Fibroblast of lung (primary cell): ENCODE data around the gene PARP8.

Source experiments
- EZH2 ChIP-seq: IDR thresholded peaks from 2 replicates; pipeline ENCODE4 v1.5.1; 2012; ENCODE audit warnings: low read length, control low read depth, mild to moderate bottlenecking; ENCODE audit errors: missing control alignments
- TF ChIP-seq, protein P1 (sequence below), 2 donors: IDR thresholded peaks in 1 of 2; conservative IDR thresholded peaks in 1 of 2; 1 replicate in 1 of 2; 2 replicates in 1 of 2; pipeline ENCODE4 v1.5.1; 2011 to 2012; ENCODE audit warnings: low read length in 2 of 2, control low read depth in 1 of 2, inconsistent platforms in 1 of 2, low read depth in 1 of 2, mild to moderate bottlenecking in 1 of 2

DNA sequence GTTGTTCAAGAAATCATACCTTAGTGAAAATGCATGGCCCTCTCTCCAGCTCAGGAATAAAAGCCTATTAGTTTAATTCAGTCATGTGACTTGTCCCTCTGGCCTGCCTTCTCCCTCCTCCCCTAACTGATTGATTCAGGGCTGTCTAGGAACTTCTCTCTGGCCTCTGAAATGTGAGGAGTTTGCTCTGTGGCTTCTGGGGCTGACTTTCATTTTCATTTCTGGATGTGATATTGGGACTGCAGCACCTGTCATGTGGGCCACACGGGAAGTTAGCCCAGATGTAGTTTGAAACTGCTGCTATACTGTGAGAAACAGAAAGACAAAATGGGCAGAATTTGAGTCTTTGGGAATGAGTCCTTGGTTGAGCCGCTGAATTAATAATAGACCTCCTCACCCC is 44.8 kb downstream of the PARP8 start:
- TF ChIP-seq, protein P1, sequence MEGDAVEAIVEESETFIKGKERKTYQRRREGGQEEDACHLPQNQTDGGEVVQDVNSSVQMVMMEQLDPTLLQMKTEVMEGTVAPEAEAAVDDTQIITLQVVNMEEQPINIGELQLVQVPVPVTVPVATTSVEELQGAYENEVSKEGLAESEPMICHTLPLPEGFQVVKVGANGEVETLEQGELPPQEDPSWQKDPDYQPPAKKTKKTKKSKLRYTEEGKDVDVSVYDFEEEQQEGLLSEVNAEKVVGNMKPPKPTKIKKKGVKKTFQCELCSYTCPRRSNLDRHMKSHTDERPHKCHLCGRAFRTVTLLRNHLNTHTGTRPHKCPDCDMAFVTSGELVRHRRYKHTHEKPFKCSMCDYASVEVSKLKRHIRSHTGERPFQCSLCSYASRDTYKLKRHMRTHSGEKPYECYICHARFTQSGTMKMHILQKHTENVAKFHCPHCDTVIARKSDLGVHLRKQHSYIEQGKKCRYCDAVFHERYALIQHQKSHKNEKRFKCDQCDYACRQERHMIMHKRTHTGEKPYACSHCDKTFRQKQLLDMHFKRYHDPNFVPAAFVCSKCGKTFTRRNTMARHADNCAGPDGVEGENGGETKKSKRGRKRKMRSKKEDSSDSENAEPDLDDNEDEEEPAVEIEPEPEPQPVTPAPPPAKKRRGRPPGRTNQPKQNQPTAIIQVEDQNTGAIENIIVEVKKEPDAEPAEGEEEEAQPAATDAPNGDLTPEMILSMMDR (conservative IDR thresholded peaks at IDR 0.05 in 1 of 2, IDR thresholded peaks at IDR 0.05 in 1 of 2; ENCODE audit: low read depth in 1 of 2, low read length in 2 of 2): no peak
- no peak for TF ChIP-seq EZH2
